Tibial nerve (tissue), 4 donors: Measurements from ENCODE around the gene STYXL2.

Experiments
- EP300 ChIP-seq, 2 donors: sonication (generic); formaldehyde crosslinking; IDR thresholded peaks; one replicate each; pipeline ENCODE4 v1.6.1; 2017; ENCODE audit warnings: antibody characterized with exemption in 2 of 2, mild to moderate bottlenecking in 1 of 2
- POLR2A ChIP-seq, 2 donors: fragments of 450-650 bp; IDR thresholded peaks; one replicate each; pipeline ENCODE4 v1.6.1; 2017; ENCODE audit warnings: antibody characterized with exemption in 2 of 2, mild to moderate bottlenecking in 2 of 2, moderate library complexity in 2 of 2
- TF ChIP-seq, protein P1 (sequence below), 5 experiments: fragments of 200-600 bp in 3 of 5; fragments of 450-650 bp in 2 of 5; sonication (generic) in 3 of 5; IDR thresholded peaks; one replicate each; pipeline ENCODE4 v1.5.1; 2016 to 2019; ENCODE audit warnings: antibody characterized with exemption in 5 of 5, mild to moderate bottlenecking in 3 of 5, moderate library complexity in 2 of 5

DNA sequence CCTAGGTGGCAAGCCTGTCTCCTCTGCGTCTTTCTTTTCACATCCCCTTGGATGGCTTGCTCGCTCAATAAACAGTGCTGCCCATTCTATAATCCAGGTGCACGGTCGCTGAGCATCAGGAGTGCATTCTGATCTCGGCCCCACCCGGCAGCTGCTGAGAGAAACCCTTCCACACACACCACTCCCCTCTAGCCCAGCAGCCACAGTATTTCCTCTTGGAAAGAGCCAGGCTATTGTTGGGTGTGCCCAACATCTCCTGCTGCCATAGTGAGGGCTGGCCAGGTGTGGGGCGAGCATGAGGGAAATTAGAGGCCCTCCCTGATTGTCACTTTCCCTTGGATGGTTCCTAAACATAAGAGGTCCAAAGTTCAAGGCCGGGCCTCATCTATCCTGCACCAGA lies 28.4 kb upstream of the STYXL2 start:
- TF ChIP-seq, protein P1, sequence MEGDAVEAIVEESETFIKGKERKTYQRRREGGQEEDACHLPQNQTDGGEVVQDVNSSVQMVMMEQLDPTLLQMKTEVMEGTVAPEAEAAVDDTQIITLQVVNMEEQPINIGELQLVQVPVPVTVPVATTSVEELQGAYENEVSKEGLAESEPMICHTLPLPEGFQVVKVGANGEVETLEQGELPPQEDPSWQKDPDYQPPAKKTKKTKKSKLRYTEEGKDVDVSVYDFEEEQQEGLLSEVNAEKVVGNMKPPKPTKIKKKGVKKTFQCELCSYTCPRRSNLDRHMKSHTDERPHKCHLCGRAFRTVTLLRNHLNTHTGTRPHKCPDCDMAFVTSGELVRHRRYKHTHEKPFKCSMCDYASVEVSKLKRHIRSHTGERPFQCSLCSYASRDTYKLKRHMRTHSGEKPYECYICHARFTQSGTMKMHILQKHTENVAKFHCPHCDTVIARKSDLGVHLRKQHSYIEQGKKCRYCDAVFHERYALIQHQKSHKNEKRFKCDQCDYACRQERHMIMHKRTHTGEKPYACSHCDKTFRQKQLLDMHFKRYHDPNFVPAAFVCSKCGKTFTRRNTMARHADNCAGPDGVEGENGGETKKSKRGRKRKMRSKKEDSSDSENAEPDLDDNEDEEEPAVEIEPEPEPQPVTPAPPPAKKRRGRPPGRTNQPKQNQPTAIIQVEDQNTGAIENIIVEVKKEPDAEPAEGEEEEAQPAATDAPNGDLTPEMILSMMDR (IDR thresholded peaks at IDR 0.05), result no peak
- TF ChIP-seq EP300 (IDR thresholded peaks at IDR 0.05), result no peak
- no peak for TF ChIP-seq POLR2A (IDR thresholded peaks at IDR 0.05)
